Lung (tissue), 12 donors: ENCODE data around the gene LRP5. TPM values are rescaled to one million over a fixed set of nuclear protein-coding genes. Genes with fewer than 3 reads are reported as not detected.

Experiments used
- ATAC-seq: fragments of 200-7000 bp; cut with Tn5 transposase; one replicate; pipeline ENCODE4 v1.9.1; 2020; ENCODE audit warnings: moderate number of reproducible peaks; ENCODE audit not compliant: insufficient read depth, low FRiP score
- DNase-seq, 3 donors: peaks; one replicate each; pipeline ENCODE4 v3.0.0-alpha.2; 2013 to 2017
- H3K27ac ChIP-seq, 2 donors: one replicate each; pipeline ENCODE4 v1.5.1; 2013; ENCODE audit warnings: mild to moderate bottlenecking in 2 of 2, moderate library complexity in 2 of 2, control low read depth in 1 of 2, inconsistent platforms in 1 of 2, low read depth in 1 of 2, low read length in 1 of 2
- H3K27me3 ChIP-seq, 3 donors: one replicate each; pipeline ENCODE4 v1.5.1; 2013; ENCODE audit warnings: low read length in 2 of 3; ENCODE audit not compliant: control insufficient read depth in 3 of 3, insufficient read depth in 3 of 3
- H3K36me3 ChIP-seq, 4 donors: one replicate each; pipeline ENCODE4 v1.5.1; 2013; ENCODE audit warnings: low read length in 4 of 4, mild to moderate bottlenecking in 1 of 4, moderate library complexity in 1 of 4; ENCODE audit not compliant: control insufficient read depth in 4 of 4, insufficient read depth in 4 of 4
- H3K4me1 ChIP-seq, 5 donors: one replicate each; pipeline ENCODE4 v1.5.1; 2013; ENCODE audit warnings: low read length in 5 of 5, mild to moderate bottlenecking in 2 of 5, moderate library complexity in 1 of 5; ENCODE audit not compliant: control insufficient read depth in 5 of 5, insufficient read depth in 5 of 5
- H3K4me3 ChIP-seq: one replicate; pipeline ENCODE4 v1.5.1; 2013; ENCODE audit warnings: mild to moderate bottlenecking, control low read depth, moderate library complexity
- H3K9ac ChIP-seq, 2 donors: one replicate each; pipeline ENCODE4 v1.5.1; 2013; ENCODE audit warnings: low read length in 2 of 2, control low read depth in 1 of 2; ENCODE audit not compliant: insufficient read depth in 1 of 2
- H3K9me3 ChIP-seq, 4 donors: one replicate each; pipeline ENCODE4 v1.5.1; 2013; ENCODE audit warnings: low read length in 3 of 4, mild to moderate bottlenecking in 1 of 4, moderate library complexity in 1 of 4; ENCODE audit not compliant: control insufficient read depth in 4 of 4, insufficient read depth in 3 of 4
- CTCF ChIP-seq: IDR thresholded peaks from 2 replicates; pipeline ENCODE4 v1.5.1; 2012; ENCODE audit warnings: mild to moderate bottlenecking; ENCODE audit errors: control extremely low read depth, extremely low read depth
- WGBS, 2 donors: extraction: QIAGEN DNeasy Blood & Tissue Kit; methylation state at CpG; one replicate each; pipeline ENCODE4 v1.1.7; 2013; 5-methylcytosine and 5-hydroxymethylcytosine counted together
- polyA plus RNA-seq, 2 donors: library from polyadenylated mRNA; stranded (reverse); fragments of 200-250 nt; gene quantifications; one replicate each; pipeline ENCODE4 v1.2.1, GENCODE V29; 2013
- total RNA-seq, 2 donors: library from RNA; depleted of rRNA in 1 of 2; stranded (reverse); fragments of >200 nt in 1 of 2; gene quantifications; one replicate each; pipeline ENCODE4 v1.2.1, GENCODE V29; 2014 to 2021
- donor health status: control.
- donor health status: control.
- donor health status: Bipolar disorder and iron deficiency.
- donor health status: healthy.
- donor health status: DM: yes; HTN: yes; CAD: no.

The LRP5 gene
- total and polyA plus RNA-seq, 4 donors: 33.7 to 76.4 (median 63.2) TPM

GRCh38 chr11:68326334-68327215 is 14.2 kb downstream of the LRP5 start:
- Histone ChIP-seq H3K36me3 (no peaks in the 10 kb centered on the region), H3K9me3 (no peaks in the 10 kb centered on the region), H3K9ac (no peak overlapping the region), H3K4me1 (peaks cover 15 to 58% (median 45%) of the 10 kb centered on the region in 5 donors), H3K27ac (peak overlapping the region in 1 of 2 donors; percentile 12), H3K4me3 (no peak overlapping the region), H3K27me3 (no peaks in the 10 kb centered on the region)
- DNase-seq: no peak
- ATAC-seq: no peak
- no peak for TF ChIP-seq CTCF
- WGBS, 2 donors: 90 to 92% methylated on average over 28 of the region's 28 CpGs

GRCh38 chr11:68327586-68328370 is 15.4 kb downstream of the LRP5 start:
- Histone ChIP-seq H3K4me3 (no peak overlapping the region), H3K27me3 (no peaks in the 10 kb centered on the region), H3K27ac (peak overlapping the region in 1 of 2 donors; percentile 40), H3K9me3 (no peaks in the 10 kb centered on the region), H3K36me3 (no peaks in the 10 kb centered on the region), H3K9ac (no peak overlapping the region), H3K4me1 (peaks cover 18 to 67% (median 48%) of the 10 kb centered on the region in 5 donors)
- ATAC-seq (no peak), DNase-seq (peak in 2 of 3 donors; percentile 7 to 24)
- TF ChIP-seq CTCF: no peak
- 42 to 53% methylated on average over 19 of the region's 19 CpGs for WGBS, 2 donors

GRCh38 chr11:68328374-68329091 is 16.1 kb downstream of the LRP5 start:
- Histone ChIP-seq H3K27me3 (no peaks in the 10 kb centered on the region), H3K9ac (peak overlapping the region in 1 of 2 donors; percentile 13), H3K27ac (peak overlapping the region in 1 of 2 donors; percentile 1), H3K9me3 (no peaks in the 10 kb centered on the region), H3K36me3 (no peaks in the 10 kb centered on the region), H3K4me1 (peaks cover 18 to 70% (median 48%) of the 10 kb centered on the region in 5 donors), H3K4me3 (no peak overlapping the region)
- ATAC-seq: no peak
- 34 to 41% methylated on average over 25 of the region's 25 CpGs for WGBS, 2 donors
- TF ChIP-seq CTCF: no peak
- peak; percentile 54 to 78 (median 71) for DNase-seq
